HCT116 (cell line): ENCODE results near the gene OVOL2. TPM values are rescaled to one million over a fixed set of nuclear protein-coding genes. Genes with fewer than 3 reads are reported as not detected.

Experiments used
- ATAC-seq: fragments of 200-7000 bp; cut with Tn5 transposase; 2 replicates; pipeline ENCODE4 v1.9.1; 2020; ENCODE audit warnings: mild to moderate bottlenecking, moderate library complexity
- BruUV-seq: library from RNA; stranded (reverse); fragments of 400-500 nt; replicated peaks from 2 replicates; lab custom pipeline; 2021; lab: Mats Ljungman, UMichigan
- CTCF ChIA-PET: fragments of 300-600 bp; sonication (Branson Sonifier 250); formaldehyde crosslinking; loops from one replicate; lab custom pipeline; 2021; ENCODE audit warnings: antibody characterized with exemption; lab: Charles Lee
- POLR2A ChIA-PET: fragments of 300-600, 350-600 bp; sonication (Branson Sonifier 250); formaldehyde crosslinking; loops from one replicate; lab custom pipeline; 2021; ENCODE audit warnings: antibody characterized with exemption; lab: Charles Lee
- RAD21 ChIA-PET, 2 experiments: fragments of 300-600 bp; sonication (Branson Sonifier 250); formaldehyde crosslinking; loops; one replicate each; lab custom pipeline; 2023; ENCODE audit warnings: low total read pairs in 2 of 2; ENCODE audit not compliant: uncharacterized antibody in 2 of 2, unreplicated experiment in 2 of 2, low non-redundant PET in 1 of 2; lab: Charles Lee
- DNase-seq: peaks from one replicate; pipeline ENCODE4 v3.0.0-alpha.2; 2010; ENCODE audit warnings: low read depth, low spot score
- H2AFZ ChIP-seq: fragments of 200-600 bp; shearing (Covaris generic), sonication (generic); 2 replicates; pipeline ENCODE4 v1.6.1; 2017; ENCODE audit warnings: low read depth, mixed run types, mixed read lengths, antibody characterized with exemption, low read length; ENCODE audit not compliant: poor library complexity, severe bottlenecking
- H3K27ac ChIP-seq: 2 replicates; pipeline ENCODE4 v1.5.1; 2012; ENCODE audit warnings: low read depth, low read length
- H3K27me3 ChIP-seq: fragments of 200-600 bp; sonication (generic); 2 replicates; pipeline ENCODE4 v1.6.1; 2016; ENCODE audit warnings: mixed run types, low read length, mixed read lengths; ENCODE audit not compliant: insufficient read depth
- H3K36me3 ChIP-seq, 2 experiments: fragments of 200-500 bp in 1 of 2; fragments of 200-600 bp in 1 of 2; sonication (Bioruptor generic) in 1 of 2; sonication (generic) in 1 of 2; 2 replicates each; pipeline versions ENCODE4 v1.5.1 to v1.6.1; 2014 to 2016; ENCODE audit warnings: low read length in 2 of 2, inconsistent platforms in 1 of 2, mixed read lengths in 1 of 2, mixed run types in 1 of 2; ENCODE audit not compliant: insufficient read depth in 2 of 2, control insufficient read depth in 1 of 2
- H3K4me1 ChIP-seq, 2 experiments: fragments of 200-600 bp in 1 of 2; sonication (generic) in 1 of 2; 2 replicates each; pipeline versions ENCODE4 v1.5.1 to v1.6.1; 2012 to 2017; ENCODE audit warnings: low read length in 2 of 2, inconsistent platforms in 1 of 2, mild to moderate bottlenecking in 1 of 2, mixed read lengths in 1 of 2, mixed run types in 1 of 2, moderate library complexity in 1 of 2; ENCODE audit not compliant: insufficient read depth in 2 of 2, control insufficient read depth in 1 of 2
- H3K4me2 ChIP-seq: fragments of 200-600 bp; sonication (generic); 2 replicates; pipeline ENCODE4 v1.6.1; 2017; ENCODE audit warnings: mixed run types, low read length, mixed read lengths
- H3K4me3 ChIP-seq, 2 experiments: fragments of 200-600 bp in 1 of 2; sonication (generic) in 1 of 2; replicated peaks in 1 of 2; 2 replicates each; pipeline ENCODE4 v1.5.1; 2011 to 2016; ENCODE audit warnings: low read length in 2 of 2, control low read depth in 1 of 2, low read depth in 1 of 2, mild to moderate bottlenecking in 1 of 2, mixed read lengths in 1 of 2, mixed run types in 1 of 2
- H3K79me2 ChIP-seq: fragments of 200-600 bp; sonication (generic); 2 replicates; pipeline ENCODE4 v1.6.1; 2017; ENCODE audit warnings: mild to moderate bottlenecking, mixed run types, low read length, moderate library complexity, mixed read lengths; ENCODE audit not compliant: insufficient read depth
- H3K9ac ChIP-seq: fragments of 200-600 bp; sonication (generic); 2 replicates; pipeline ENCODE4 v1.6.1; 2016; ENCODE audit warnings: low read length, mixed read lengths
- H3K9me2 ChIP-seq: fragments of 200-600 bp; sonication (generic), shearing (Covaris generic); 2 replicates; pipeline ENCODE4 v1.6.1; 2017; ENCODE audit warnings: mixed run types, mild to moderate bottlenecking, moderate library complexity; ENCODE audit not compliant: insufficient read depth
- H3K9me3 ChIP-seq, 2 experiments: fragments of 200-500 bp in 1 of 2; fragments of 200-600 bp in 1 of 2; sonication (Bioruptor generic) in 1 of 2; sonication (generic) in 1 of 2; 2 replicates each; pipeline ENCODE4 v1.6.1; 2014 to 2017; ENCODE audit warnings: low read length in 2 of 2, mixed read lengths in 2 of 2, inconsistent platforms in 1 of 2, low read depth in 1 of 2, mild to moderate bottlenecking in 1 of 2, mixed run types in 1 of 2, moderate library complexity in 1 of 2; ENCODE audit not compliant: control insufficient read depth in 1 of 2, insufficient read depth in 1 of 2
- H4K20me1 ChIP-seq: fragments of 200-600 bp; sonication (generic), shearing (Covaris generic); 2 replicates; pipeline ENCODE4 v1.6.1; 2017; ENCODE audit warnings: mixed run types, mild to moderate bottlenecking, moderate library complexity; ENCODE audit not compliant: insufficient read depth
- CEBPB ChIP-seq: IDR thresholded peaks from 2 replicates; pipeline ENCODE4 v1.6.1; 2012; ENCODE audit warnings: low read depth
- EZH2 ChIP-seq: fragments of 200-600 bp; sonication (generic); IDR thresholded peaks from 2 replicates; pipeline ENCODE4 v1.6.1; 2017; ENCODE audit warnings: antibody characterized with exemption, mixed run types
- EZH2phosphoT487 ChIP-seq: fragments of 200-600 bp; IDR thresholded peaks from 2 replicates; pipeline ENCODE4 v1.6.1; 2018; ENCODE audit warnings: antibody characterized with exemption, borderline replicate concordance
- FOSL1 ChIP-seq: IDR thresholded peaks from 2 replicates; pipeline ENCODE4 v1.6.1; 2012; ENCODE audit warnings: low read depth
- JUND ChIP-seq: IDR thresholded peaks from 2 replicates; pipeline ENCODE4 v1.6.1; 2012
- POLR2A ChIP-seq: IDR thresholded peaks from 2 replicates; pipeline ENCODE4 v1.7.0; 2011; ENCODE audit warnings: borderline replicate concordance; ENCODE audit not compliant: insufficient read depth, insufficient read length; ENCODE audit errors: extremely low read depth
- POLR2AphosphoS5 ChIP-seq: IDR thresholded peaks from 2 replicates; pipeline ENCODE4 v1.6.1; 2011; ENCODE audit warnings: mild to moderate bottlenecking, low read depth, low read length, moderate library complexity
- RAD21 ChIP-seq: IDR thresholded peaks from 2 replicates; pipeline ENCODE4 v1.6.1; 2012; ENCODE audit warnings: low read depth, mild to moderate bottlenecking
- SIN3A ChIP-seq: IDR thresholded peaks from 2 replicates; pipeline ENCODE4 v1.6.1; 2012; ENCODE audit warnings: low read depth
- SRF ChIP-seq: IDR thresholded peaks from 2 replicates; pipeline ENCODE4 v1.6.1; 2012; ENCODE audit warnings: low read depth
- TCF7L2 ChIP-seq: IDR thresholded peaks from 2 replicates; pipeline ENCODE4 v1.7.0; 2011; ENCODE audit warnings: borderline replicate concordance, inconsistent platforms; ENCODE audit not compliant: insufficient read depth, insufficient read length; ENCODE audit errors: extremely low read depth
- YY1 ChIP-seq: IDR thresholded peaks from 2 replicates; pipeline ENCODE4 v1.6.1; 2011; ENCODE audit warnings: low read length, low read depth, moderate library complexity, mild to moderate bottlenecking; ENCODE audit not compliant: insufficient replicate concordance; ENCODE audit errors: extremely low read depth
- ZFX ChIP-seq: fragments of 450-650 bp; IDR thresholded peaks from 2 replicates; pipeline ENCODE4 v1.6.1; 2017
- intact Hi-C: fragments of 100-400 bp; cut with micrococcal nuclease; formaldehyde crosslinking; loops from 2 replicates; pipeline ENCODE4 v1.10.0; 2022
- total RNA-seq: library from RNA; stranded (reverse); gene quantifications from one replicate; pipeline ENCODE4 v1.2.1, GENCODE V29; 2021; ENCODE audit not compliant: unreplicated experiment
- TF ChIP-seq, protein P1 (sequence below): IDR thresholded peaks from 2 replicates; pipeline ENCODE4 v1.6.1; 2012
- TF ChIP-seq, protein P2 (sequence below): IDR thresholded peaks from 2 replicates; pipeline ENCODE4 v1.6.1; 2012

The OVOL2 gene
- total RNA-seq, 1 experiment from 2014 or later, result 0.86 TPM

DNA sequence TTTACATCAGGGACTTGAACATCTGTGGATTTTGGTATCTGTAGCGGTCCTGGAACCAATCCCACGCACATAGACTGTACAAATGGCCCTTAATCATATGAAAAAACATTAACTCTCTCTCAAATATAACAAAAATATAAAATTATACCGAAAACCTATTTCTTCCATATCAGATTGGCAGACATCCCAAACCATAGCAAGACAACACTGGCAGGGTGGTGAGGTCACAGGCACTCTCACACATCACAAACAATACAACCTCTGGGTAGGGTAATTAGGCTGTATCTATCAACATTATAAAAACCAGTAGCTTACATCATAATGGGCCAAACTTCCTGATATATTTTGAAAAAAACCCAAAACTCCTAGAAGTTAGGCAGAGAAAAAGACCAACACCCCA lies 40.9 kb downstream of the OVOL2 start:
- H3K9me2 ChIP-seq, result no peaks in the 10 kb centered on the region
- H3K4me3 ChIP-seq, result no peak overlapping the region
- H3K79me2 ChIP-seq, result no peaks in the 10 kb centered on the region
- DNase-seq (no peak), ATAC-seq (no peak)
- no peak overlapping the region for H3K4me2 ChIP-seq
- H3K36me3 ChIP-seq, result no peaks in the 10 kb centered on the region
- H3K9me3 ChIP-seq, result no peaks in the 10 kb centered on the region
- no peaks in the 10 kb centered on the region for H3K27me3 ChIP-seq
- no peak overlapping the region for H3K27ac ChIP-seq
- no peak overlapping the region for H2AFZ ChIP-seq
- intact Hi-C loops, result no loop called here
- no peak overlapping the region for H3K9ac ChIP-seq
- no peaks in the 10 kb centered on the region for H4K20me1 ChIP-seq
- H3K4me1 ChIP-seq, result no peaks in the 10 kb centered on the region
- ChIA-PET POLR2A (no interaction called here), RAD21 (no interaction called here), CTCF (interaction anchor here (1.2 kb wide), 1 partner anchor 16 kb away, joined by 3 read pairs; no protein-coding TSS in a partner anchor)
- BruUV-seq, result no TSS peak
- no peak for TF ChIP-seq EZH2
- no peak for TF ChIP-seq EZH2phosphoT487
- TF ChIP-seq ZFX, result no peak
- no peak for TF ChIP-seq TCF7L2
- TF ChIP-seq, protein P1, sequence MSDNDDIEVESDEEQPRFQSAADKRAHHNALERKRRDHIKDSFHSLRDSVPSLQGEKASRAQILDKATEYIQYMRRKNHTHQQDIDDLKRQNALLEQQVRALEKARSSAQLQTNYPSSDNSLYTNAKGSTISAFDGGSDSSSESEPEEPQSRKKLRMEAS, result no peak
- no peak for TF ChIP-seq CEBPB
- no peak for TF ChIP-seq RAD21
- no peak for TF ChIP-seq JUND
- TF ChIP-seq POLR2A, result no peak
- TF ChIP-seq, protein P2, sequence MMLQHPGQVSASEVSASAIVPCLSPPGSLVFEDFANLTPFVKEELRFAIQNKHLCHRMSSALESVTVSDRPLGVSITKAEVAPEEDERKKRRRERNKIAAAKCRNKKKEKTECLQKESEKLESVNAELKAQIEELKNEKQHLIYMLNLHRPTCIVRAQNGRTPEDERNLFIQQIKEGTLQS, result no peak
- no peak for TF ChIP-seq SIN3A

GRCh38 chr20:18014411-18014810 lies 43.3 kb downstream of the OVOL2 start:
- no peak overlapping the region for H3K4me3 ChIP-seq
- no peaks in the 10 kb centered on the region for H3K27me3 ChIP-seq
- H3K27ac ChIP-seq, result no peak overlapping the region
- H3K36me3 ChIP-seq, result no peaks in the 10 kb centered on the region
- H3K4me2 ChIP-seq, result no peak overlapping the region
- no peaks in the 10 kb centered on the region for H4K20me1 ChIP-seq
- H3K9ac ChIP-seq, result no peak overlapping the region
- no peaks in the 10 kb centered on the region for H3K9me2 ChIP-seq
- DNase-seq (no peak), ATAC-seq (no peak)
- H3K79me2 ChIP-seq, result no peaks in the 10 kb centered on the region
- H3K9me3 ChIP-seq, result no peaks in the 10 kb centered on the region
- TF ChIP-seq POLR2AphosphoS5 (no peak), SRF (no peak), RAD21 (no peak), POLR2A (no peak), FOSL1 (no peak), YY1 (no peak)
- TF ChIP-seq, protein P2, result no peak
- H3K4me1 ChIP-seq, result no peaks in the 10 kb centered on the region
- CTCF ChIA-PET, result no interaction called here
- RAD21 ChIA-PET, result no interaction called here
- POLR2A ChIA-PET, result no interaction called here
- no peak overlapping the region for H2AFZ ChIP-seq
- BruUV-seq, result no TSS peak
- intact Hi-C loops, result no loop called here
